SU-DHL-6 (cell line): ENCODE data around the gene NOTCH2.

Experiments used
- CTCF ChIP-seq: fragments of 200-600 bp; sonication (generic); IDR thresholded peaks from one replicate; pipeline ENCODE4 v1.5.1; 2017; ENCODE audit warnings: antibody characterized with exemption, mild to moderate bottlenecking, low read length, moderate library complexity; ENCODE audit not compliant: insufficient read depth, poor library complexity, severe bottlenecking
- EZH2phosphoT487 ChIP-seq: fragments of 200-600 bp; sonication (generic), shearing (Covaris generic); conservative IDR thresholded peaks from 2 replicates; pipeline ENCODE4 v1.6.1; 2018; ENCODE audit warnings: mild to moderate bottlenecking, antibody characterized with exemption, low read length, moderate library complexity, mixed read lengths

- TF ChIP-seq EZH2phosphoT487 = no peak
- no peak for TF ChIP-seq CTCF
Measured at GRCh38 chr1:119968601-119969000, 100.9 kb downstream of the NOTCH2 start.
